ENCODE measurements around the gene SBNO1.

The SBNO1 gene

DNA sequence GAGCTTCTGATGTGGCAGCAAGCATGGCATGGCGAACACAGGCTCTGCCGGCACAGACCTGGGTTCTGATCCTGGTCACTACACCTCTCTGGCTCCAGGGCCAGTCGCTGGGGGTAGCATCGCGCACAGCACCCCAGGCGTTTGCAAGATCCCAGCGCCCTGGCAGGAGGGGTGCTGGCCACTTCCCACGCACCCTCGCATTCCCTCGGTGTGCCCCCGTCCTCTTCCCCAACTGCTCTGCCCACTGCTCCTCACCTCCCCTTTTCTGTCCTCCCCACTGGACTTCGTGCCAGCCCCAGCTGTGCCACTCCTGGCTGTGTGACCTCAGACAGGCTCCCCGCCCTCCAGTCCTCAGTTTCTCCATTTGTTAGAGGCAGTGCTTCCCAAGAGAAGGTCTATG lies 95.8 kb downstream of the SBNO1 start:
- Histone ChIP-seq H3K36me3 (ENCODE audit: insufficient read depth, insufficient read length, low read length) (peaks cover 55% of the 10 kb centered on the region), H3K27me3 (ENCODE audit: insufficient read depth, insufficient read length) (no peaks in the 10 kb centered on the region), H3K4me1 (ENCODE audit: insufficient read depth, insufficient read length) (peaks cover 22% of the 10 kb centered on the region), H3K9ac (ENCODE audit: insufficient read length, low read depth) (peak overlapping the region; percentile 85), H3K4me3 (ENCODE audit: insufficient read length, low read depth) (peak overlapping the region; percentile 34), H3K9me3 (ENCODE audit: insufficient read depth, low read length) (no peaks in the 10 kb centered on the region)
- DNase-seq (ENCODE audit: low read depth, low spot score) = no peak
- TF ChIP-seq ZNF274 (IDR thresholded peaks at IDR 0.05; ENCODE audit: low read depth, low read length) = no peak
- TF ChIP-seq SUZ12 (IDR thresholded peaks at IDR 0.05; ENCODE audit: extremely low read depth, insufficient read depth, insufficient read length) = no peak
- no peak for TF ChIP-seq YY1 (IDR thresholded peaks at IDR 0.05; ENCODE audit: insufficient read depth, insufficient read length)

DNA sequence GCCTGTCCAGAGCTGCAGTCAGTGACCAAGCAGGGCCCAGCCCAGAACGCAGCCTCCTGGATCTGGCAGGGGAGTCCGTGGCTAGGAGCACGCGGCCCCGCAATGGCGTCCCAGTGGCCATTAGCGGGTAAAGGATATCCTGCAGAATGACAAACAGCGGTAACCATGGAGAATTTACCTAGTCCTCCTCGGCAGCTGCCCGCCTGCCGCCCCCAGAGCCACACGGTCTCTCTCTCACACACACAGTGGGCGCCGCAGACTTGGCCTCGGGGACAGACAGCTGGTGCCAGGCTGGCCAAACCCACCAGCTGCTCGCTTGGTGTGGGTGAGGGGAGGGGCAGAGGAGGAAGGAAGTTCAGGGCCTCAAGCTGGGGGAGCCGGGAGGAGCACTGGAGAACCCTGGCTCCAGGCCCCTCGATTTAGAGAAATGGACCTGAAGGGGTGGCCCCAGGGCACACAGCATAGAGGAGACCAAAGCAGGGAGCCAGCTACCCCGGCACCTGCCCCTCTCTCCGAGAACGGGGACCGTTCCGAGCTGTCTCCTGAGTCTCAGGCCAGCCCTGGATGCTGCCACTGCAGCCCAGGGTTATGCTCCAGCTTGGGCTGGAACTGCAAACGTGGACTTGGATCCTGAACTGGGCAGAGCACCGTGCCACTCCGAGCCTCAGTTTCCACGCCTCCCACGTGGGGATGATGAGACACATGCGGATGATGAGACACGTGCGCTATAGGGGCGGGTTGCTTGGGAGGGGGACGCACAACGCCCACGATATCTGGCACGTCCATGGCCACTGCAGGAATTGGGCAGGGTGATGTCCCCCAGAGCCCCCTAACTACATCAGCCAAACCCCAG lies 96.4 kb downstream of the SBNO1 start:
- Histone ChIP-seq H3K36me3 (ENCODE audit: insufficient read depth, insufficient read length, low read length) (peaks cover 61% of the 10 kb centered on the region), H3K27me3 (ENCODE audit: insufficient read depth, insufficient read length) (no peaks in the 10 kb centered on the region), H3K4me1 (ENCODE audit: insufficient read depth, insufficient read length) (peaks cover 20% of the 10 kb centered on the region), H3K4me3 (ENCODE audit: insufficient read length, low read depth) (no peak overlapping the region), H3K9ac (ENCODE audit: insufficient read length, low read depth) (peak overlapping the region; percentile 85), H3K9me3 (ENCODE audit: insufficient read depth, low read length) (no peaks in the 10 kb centered on the region)
- TF ChIP-seq SUZ12 (IDR thresholded peaks at IDR 0.05; ENCODE audit: extremely low read depth, insufficient read depth, insufficient read length) (no peak), YY1 (IDR thresholded peaks at IDR 0.05; ENCODE audit: insufficient read depth, insufficient read length) (no peak), ZNF274 (IDR thresholded peaks at IDR 0.05; ENCODE audit: low read depth, low read length) (no peak)
- DNase-seq (ENCODE audit: low read depth, low spot score) = no peak

- Histone ChIP-seq H3K36me3 (ENCODE audit: insufficient read depth, insufficient read length, low read length) (peaks cover 67% of the 10 kb centered on the region), H3K27me3 (ENCODE audit: insufficient read depth, insufficient read length) (no peaks in the 10 kb centered on the region), H3K4me1 (ENCODE audit: insufficient read depth, insufficient read length) (peaks cover 20% of the 10 kb centered on the region), H3K9ac (ENCODE audit: insufficient read length, low read depth) (no peak overlapping the region), H3K9me3 (ENCODE audit: insufficient read depth, low read length) (no peaks in the 10 kb centered on the region), H3K4me3 (ENCODE audit: insufficient read length, low read depth) (no peak overlapping the region)
- no peak for DNase-seq (ENCODE audit: low read depth, low spot score)
- TF ChIP-seq SUZ12 (IDR thresholded peaks at IDR 0.05; ENCODE audit: extremely low read depth, insufficient read depth, insufficient read length) = no peak
- no peak for TF ChIP-seq ZNF274 (IDR thresholded peaks at IDR 0.05; ENCODE audit: low read depth, low read length)
- no peak for TF ChIP-seq YY1 (IDR thresholded peaks at IDR 0.05; ENCODE audit: insufficient read depth, insufficient read length)
Observed at GRCh38 chr12:123267335-123267920, 97.2 kb downstream of the SBNO1 start.

GRCh38 chr12:123266679-123267277 lies 97.9 kb downstream of the SBNO1 start:
- H3K4me3 ChIP-seq (ENCODE audit: insufficient read length, low read depth) = no peak overlapping the region
- peaks cover 21% of the 10 kb centered on the region for H3K4me1 ChIP-seq (ENCODE audit: insufficient read depth, insufficient read length)
- H3K27me3 ChIP-seq (ENCODE audit: insufficient read depth, insufficient read length) = no peaks in the 10 kb centered on the region
- H3K9me3 ChIP-seq (ENCODE audit: insufficient read depth, low read length) = peaks cover 2% of the 10 kb centered on the region; the same call in 1 of the 2 replicates
- no peak for DNase-seq (ENCODE audit: low read depth, low spot score)
- peaks cover 73% of the 10 kb centered on the region for H3K36me3 ChIP-seq (ENCODE audit: insufficient read depth, insufficient read length, low read length)
- no peak overlapping the region for H3K9ac ChIP-seq (ENCODE audit: insufficient read length, low read depth)
- no peak for TF ChIP-seq YY1 (IDR thresholded peaks at IDR 0.05; ENCODE audit: insufficient read depth, insufficient read length)
- TF ChIP-seq ZNF274 (IDR thresholded peaks at IDR 0.05; ENCODE audit: low read depth, low read length) = no peak
- no peak for TF ChIP-seq SUZ12 (IDR thresholded peaks at IDR 0.05; ENCODE audit: extremely low read depth, insufficient read depth, insufficient read length)

DNA sequence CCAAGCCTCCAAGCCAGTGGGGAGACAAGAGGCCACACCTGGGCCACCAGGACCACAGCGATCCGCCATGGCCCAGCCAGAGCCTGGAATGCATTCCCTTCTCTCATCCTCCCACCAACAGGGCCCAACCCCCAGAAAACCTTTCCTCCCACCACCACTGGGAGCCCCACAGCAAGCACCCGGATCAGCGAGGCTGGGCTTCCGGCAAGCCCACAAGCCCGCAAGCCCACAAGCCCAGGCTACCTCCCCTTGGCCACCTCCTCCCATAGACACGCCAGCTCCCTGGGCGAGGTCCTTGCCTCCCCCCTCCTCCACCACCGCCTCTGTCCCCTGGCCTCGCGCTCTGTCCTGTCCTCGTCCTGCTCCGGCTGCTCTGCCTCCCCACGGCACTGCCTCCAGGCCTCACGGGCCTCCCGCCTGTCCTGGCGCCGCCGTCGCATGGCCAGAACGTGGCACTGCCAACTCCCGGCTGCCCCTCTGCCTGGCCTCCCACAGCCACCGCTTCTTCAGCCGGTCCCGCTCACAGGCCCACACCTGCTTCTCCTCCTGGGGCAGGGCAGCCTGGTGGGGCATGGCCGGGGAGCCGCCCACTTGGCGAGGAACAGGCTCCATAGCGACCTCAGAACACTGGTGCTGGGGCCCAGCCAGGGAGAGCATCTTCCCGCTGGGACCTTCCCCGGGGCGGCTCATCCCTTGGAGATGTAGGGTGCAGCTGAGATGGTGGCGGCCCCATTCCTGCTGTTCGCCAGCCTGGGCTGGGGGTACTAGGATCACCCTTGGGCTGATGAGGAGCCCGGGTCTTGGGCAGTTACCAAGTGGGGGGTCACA lies 98.6 kb downstream of the SBNO1 start:
- peaks cover 4% of the 10 kb centered on the region; the same call in 1 of the 2 replicates for H3K9me3 ChIP-seq (ENCODE audit: insufficient read depth, low read length)
- no peak overlapping the region for H3K4me3 ChIP-seq (ENCODE audit: insufficient read length, low read depth)

GRCh38 chr12:123264642-123265041 lies 100.0 kb downstream of the SBNO1 start:
- no peak for DNase-seq (ENCODE audit: low read depth, low spot score)
- H3K4me1 ChIP-seq (ENCODE audit: insufficient read depth, insufficient read length) = peaks cover 21% of the 10 kb centered on the region
- H3K9ac ChIP-seq (ENCODE audit: insufficient read length, low read depth) = no peak overlapping the region
- TF ChIP-seq ZNF274 (IDR thresholded peaks at IDR 0.05; ENCODE audit: low read depth, low read length) (no peak), SUZ12 (IDR thresholded peaks at IDR 0.05; ENCODE audit: extremely low read depth, insufficient read depth, insufficient read length) (no peak), YY1 (IDR thresholded peaks at IDR 0.05; ENCODE audit: insufficient read depth, insufficient read length) (no peak)
- peaks cover 12% of the 10 kb centered on the region; the same call in 1 of the 2 replicates for H3K9me3 ChIP-seq (ENCODE audit: insufficient read depth, low read length)
- no peaks in the 10 kb centered on the region for H3K27me3 ChIP-seq (ENCODE audit: insufficient read depth, insufficient read length)
- H3K36me3 ChIP-seq (ENCODE audit: insufficient read depth, insufficient read length, low read length) = peaks cover 94% of the 10 kb centered on the region
- no peak overlapping the region for H3K4me3 ChIP-seq (ENCODE audit: insufficient read length, low read depth)

More for the DNA sequence above, 98.6 kb downstream of the SBNO1 start:
- H3K36me3 ChIP-seq (ENCODE audit: insufficient read depth, insufficient read length, low read length) = peaks cover 80% of the 10 kb centered on the region
- no peaks in the 10 kb centered on the region for H3K27me3 ChIP-seq (ENCODE audit: insufficient read depth, insufficient read length)
- DNase-seq (ENCODE audit: low read depth, low spot score) = no peak
- no peak for TF ChIP-seq YY1 (IDR thresholded peaks at IDR 0.05; ENCODE audit: insufficient read depth, insufficient read length)
- TF ChIP-seq ZNF274 (IDR thresholded peaks at IDR 0.05; ENCODE audit: low read depth, low read length) = no peak
- TF ChIP-seq SUZ12 (IDR thresholded peaks at IDR 0.05; ENCODE audit: extremely low read depth, insufficient read depth, insufficient read length) = no peak
- no peak overlapping the region for H3K9ac ChIP-seq (ENCODE audit: insufficient read length, low read depth)
- peaks cover 21% of the 10 kb centered on the region for H3K4me1 ChIP-seq (ENCODE audit: insufficient read depth, insufficient read length)
